GM23338 (cell line): Measurements from ENCODE around the gene PNPLA1. TPM values are rescaled to one million over a fixed set of nuclear protein-coding genes. Genes with fewer than 3 reads are reported as not detected.

Experiments
- ATAC-seq: fragments of 200-7000 bp; cut with Tn5 transposase; 3 replicates; pipeline ENCODE4 v1.9.1; 2020
- DNase-seq: peaks from one replicate; pipeline ENCODE4 v3.0.0-alpha.2; 2015; ENCODE audit warnings: low spot score
- H2AFZ ChIP-seq: fragments of 200-600 bp; sonication (generic); 2 replicates; pipeline ENCODE4 v1.8.0; 2016; ENCODE audit warnings: antibody characterized with exemption, mild to moderate bottlenecking, moderate library complexity
- H3F3A ChIP-seq: fragments of 200-600 bp; sonication (generic); replicated peaks from 2 replicates; pipeline ENCODE4 v1.8.0; 2017; ENCODE audit warnings: antibody characterized with exemption, mixed run types, low read depth
- H3K27ac ChIP-seq: fragments of 200-600 bp; sonication (generic); 2 replicates; pipeline ENCODE4 v1.6.1; 2016; ENCODE audit warnings: low read depth
- H3K27me3 ChIP-seq: fragments of 200-600 bp; sonication (generic); 2 replicates; pipeline ENCODE4 v1.8.0; 2016; ENCODE audit warnings: mild to moderate bottlenecking, mixed run types, moderate library complexity; ENCODE audit not compliant: insufficient read depth
- H3K36me3 ChIP-seq: fragments of 200-600 bp; sonication (generic); 2 replicates; pipeline ENCODE4 v1.8.0; 2016; ENCODE audit warnings: mild to moderate bottlenecking; ENCODE audit not compliant: insufficient read depth
- H3K4me1 ChIP-seq: fragments of 200-600 bp; sonication (generic); 2 replicates; pipeline ENCODE4 v1.8.0; 2016; ENCODE audit warnings: mild to moderate bottlenecking, moderate library complexity; ENCODE audit not compliant: insufficient read depth
- H3K4me2 ChIP-seq: fragments of 200-600 bp; sonication (generic); 2 replicates; pipeline ENCODE4 v1.7.1; 2017; ENCODE audit warnings: mixed run types
- H3K4me3 ChIP-seq: fragments of 200-600 bp; sonication (generic); 2 replicates; pipeline ENCODE4 v1.6.1; 2016; ENCODE audit warnings: mixed run types
- H3K79me2 ChIP-seq: fragments of 200-600 bp; sonication (generic); replicated peaks from 2 replicates; pipeline ENCODE4 v1.8.0; 2017; ENCODE audit warnings: mild to moderate bottlenecking; ENCODE audit not compliant: insufficient read depth
- H3K9me2 ChIP-seq: fragments of 200-600 bp; sonication (generic); 2 replicates; pipeline ENCODE4 v1.8.0; 2017; ENCODE audit not compliant: insufficient read depth
- H4K20me1 ChIP-seq: fragments of 200-600 bp; sonication (generic); replicated peaks from 2 replicates; pipeline ENCODE4 v1.8.0; 2017; ENCODE audit warnings: mild to moderate bottlenecking; ENCODE audit not compliant: insufficient read depth
- H3K27ac Mint-ChIP-seq: 2 replicates; pipeline ENCODE4 v1.8.0; 2020; ENCODE audit warnings: inconsistent platforms, mild to moderate bottlenecking, moderate library complexity, mixed read lengths
- H3K27me3 Mint-ChIP-seq: 3 replicates; pipeline ENCODE4 v1.8.0; 2022; ENCODE audit warnings: low read depth, mild to moderate bottlenecking, moderate library complexity, mixed read lengths, inconsistent platforms; ENCODE audit not compliant: insufficient read depth, poor library complexity
- H3K36me3 Mint-ChIP-seq: 3 replicates; pipeline ENCODE4 v1.8.0; 2021; ENCODE audit warnings: low read depth, mild to moderate bottlenecking, inconsistent platforms, moderate library complexity, mixed read lengths
- H3K4me1 Mint-ChIP-seq: 3 replicates; pipeline ENCODE4 v1.8.0; 2020; ENCODE audit warnings: mild to moderate bottlenecking, inconsistent platforms, mixed read lengths
- H3K4me3 Mint-ChIP-seq: 3 replicates; pipeline ENCODE4 v1.8.0; 2021; ENCODE audit warnings: moderate library complexity, mild to moderate bottlenecking, inconsistent platforms, mixed read lengths
- H3K9me3 Mint-ChIP-seq: 3 replicates; pipeline ENCODE4 v1.8.0; 2020; ENCODE audit warnings: moderate library complexity, mild to moderate bottlenecking, inconsistent platforms, mixed read lengths
- CTCF ChIP-seq, 2 experiments: fragments of 200-600 bp in 1 of 2; sonication (generic) in 1 of 2; conservative IDR thresholded peaks; 2 replicates each; pipeline versions ENCODE4 v1.5.1 to v1.6.1; 2016 to 2017; ENCODE audit warnings: antibody characterized with exemption in 2 of 2, low read depth in 2 of 2, mild to moderate bottlenecking in 2 of 2, moderate library complexity in 1 of 2
- ETS1 ChIP-seq: IDR thresholded peaks from 2 replicates; pipeline ENCODE4 v1.6.1; 2016; ENCODE audit warnings: antibody characterized with exemption
- EZH2 ChIP-seq: fragments of 200-600 bp; sonication (generic); IDR thresholded peaks from one replicate; pipeline ENCODE4 v1.8.0; 2017; ENCODE audit warnings: antibody characterized with exemption, mild to moderate bottlenecking, low read depth; ENCODE audit not compliant: unreplicated experiment
- EZH2phosphoT487 ChIP-seq: fragments of 200-600 bp; sonication (generic); IDR thresholded peaks from one replicate; pipeline ENCODE4 v1.8.1; 2018; ENCODE audit warnings: antibody characterized with exemption; ENCODE audit not compliant: unreplicated experiment
- NANOG ChIP-seq: IDR thresholded peaks from 2 replicates; pipeline ENCODE4 v1.6.1; 2016; ENCODE audit warnings: antibody characterized with exemption, borderline replicate concordance
- POLR2AphosphoS5 ChIP-seq: IDR thresholded peaks from 2 replicates; pipeline ENCODE4 v1.6.1; 2016; ENCODE audit warnings: antibody characterized with exemption, low read depth
- REST ChIP-seq: IDR thresholded peaks from one replicate; pipeline ENCODE4 v1.6.1; 2018; ENCODE audit warnings: antibody characterized with exemption; ENCODE audit not compliant: unreplicated experiment
- STAT1 ChIP-seq: IDR thresholded peaks from one replicate; pipeline ENCODE4 v1.6.1; 2016; ENCODE audit warnings: antibody characterized with exemption; ENCODE audit not compliant: unreplicated experiment
- ZNF114 ChIP-seq: fragments of 250-450 bp; sonication (Bioruptor Pico); IDR thresholded peaks from 2 replicates; pipeline ENCODE4 v1.5.0; 2020; ENCODE audit warnings: mild to moderate bottlenecking, moderate library complexity
- ZNF331 ChIP-seq: fragments of 250-450 bp; sonication (Bioruptor Pico); IDR thresholded peaks from 2 replicates; pipeline ENCODE4 v1.5.0; 2020; ENCODE audit warnings: low read depth, mild to moderate bottlenecking, moderate library complexity
- polyA plus RNA-seq: library from polyadenylated mRNA; unstranded; fragments of >200 nt; fragmentation: Nextera tagmentation; extraction: Ambion mirVana; gene quantifications from 2 replicates; pipeline ENCODE4 v1.2.1, GENCODE V29; 2016
- total RNA-seq: library from RNA; depleted of rRNA; stranded (reverse); fragments of >200 nt; shearing (Covaris generic); gene quantifications from 2 replicates; pipeline ENCODE4 v1.2.3, GENCODE V29; 2014

The PNPLA1 gene
- total and polyA plus RNA-seq, 2 experiments from 2014 or later: not detected

GRCh38 chr6:36290668-36291620 lies 21.1 kb downstream of the PNPLA1 start:
- Mint-ChIP-seq H3K4me1 (peaks cover 8% of the 10 kb centered on the region), H3K36me3 (no peaks in the 10 kb centered on the region), H3K27me3 (peaks cover 10% of the 10 kb centered on the region), H3K4me3 (no peak overlapping the region), H3K27ac (no peak overlapping the region), H3K9me3 (no peaks in the 10 kb centered on the region)
- no peaks in the 10 kb centered on the region for H3K36me3 ChIP-seq
- H3K79me2 ChIP-seq: no peaks in the 10 kb centered on the region
- 0 out of 2 replicates have a peak overlapping the region, but pooled peaks have one; percentile 59 for H2AFZ ChIP-seq
- H3F3A ChIP-seq: no peaks in the 10 kb centered on the region
- ATAC-seq (no peak), DNase-seq (no peak)
- TF ChIP-seq NANOG (no peak), STAT1 (no peak), CTCF (conservative IDR thresholded peaks at IDR 0.05; ENCODE audit: low read depth in 2 of 2) (peak in 1 of 2 experiments; percentile 22; a peak in 2 of 4 replicates)
- H3K4me3 ChIP-seq: no peak overlapping the region
- no peak overlapping the region for H3K4me2 ChIP-seq
- H3K4me1 ChIP-seq: peaks cover 5% of the 10 kb centered on the region; the same call in 1 of the 2 replicates
- 0 out of 2 replicates have a peak, but pooled peaks cover 3% of the 10 kb centered on the region for H4K20me1 ChIP-seq
- no peaks in the 10 kb centered on the region for H3K9me2 ChIP-seq
- H3K27ac ChIP-seq: no peak overlapping the region
- H3K27me3 ChIP-seq: no peaks in the 10 kb centered on the region

- no peaks in the 10 kb centered on the region for H3K9me3 Mint-ChIP-seq
- Histone ChIP-seq H3K4me2 (no peak overlapping the region), H3K4me3 (no peak overlapping the region), H3K27me3 (no peaks in the 10 kb centered on the region), H3K36me3 (no peaks in the 10 kb centered on the region), H4K20me1 (0 out of 2 replicates have a peak, but pooled peaks cover 3% of the 10 kb centered on the region), H3K4me1 (peaks cover 5% of the 10 kb centered on the region; the same call in 1 of the 2 replicates), H3K27ac (no peak overlapping the region), H3K9me2 (no peaks in the 10 kb centered on the region), H2AFZ (no peak overlapping the region), H3K79me2 (no peaks in the 10 kb centered on the region), H3F3A (no peaks in the 10 kb centered on the region)
- peaks cover 8% of the 10 kb centered on the region for H3K4me1 Mint-ChIP-seq
- H3K27me3 Mint-ChIP-seq: peaks cover 9% of the 10 kb centered on the region
- DNase-seq: no peak
- H3K4me3 Mint-ChIP-seq: no peak overlapping the region
- no peak for ATAC-seq
- no peak overlapping the region for H3K27ac Mint-ChIP-seq
- no peaks in the 10 kb centered on the region for H3K36me3 Mint-ChIP-seq
- TF ChIP-seq STAT1 (no peak), ZNF331 (CRISPR knock-in tag) (no peak), EZH2phosphoT487 (no peak), ZNF114 (no peak), EZH2 (no peak), POLR2AphosphoS5 (no peak), NANOG (no peak), CTCF (conservative IDR thresholded peaks at IDR 0.05; ENCODE audit: low read depth in 2 of 2) (no peak), REST (no peak), ETS1 (no peak)
Measured at GRCh38 chr6:36292170-36292569, 22.3 kb downstream of the PNPLA1 start.
